ENCODE data around the gene WNT8B. TPM values are rescaled to one million over a fixed set of nuclear protein-coding genes. Genes with fewer than 3 reads are reported as not detected.

WNT8B gene
- total RNA-seq, 2 experiments from 2014 or later = 0.41 TPM; not detected in 1

DNA sequence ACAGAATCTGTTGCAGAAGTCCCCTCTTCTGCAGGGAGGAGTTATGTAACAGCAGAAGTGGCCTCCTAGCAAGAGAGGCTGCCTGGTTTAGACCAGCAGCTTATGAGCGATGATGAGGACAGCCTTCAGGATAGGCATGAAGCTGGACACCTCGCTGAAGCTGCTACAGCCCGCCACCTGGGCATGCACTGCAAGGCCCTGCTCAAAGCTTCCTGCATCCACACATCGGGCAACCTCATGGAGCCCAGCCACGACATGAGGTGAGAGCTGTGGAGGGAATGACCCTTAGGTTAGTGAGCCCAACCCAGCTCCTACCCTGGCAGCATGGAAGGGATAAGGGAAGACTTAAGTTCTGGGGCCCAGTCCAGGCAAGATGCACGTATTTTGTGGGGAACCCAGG lies 24.7 kb downstream of the WNT8B start:
- H3K27me3 Mint-ChIP-seq = no peaks in the 10 kb centered on the region
- no peaks in the 10 kb centered on the region for H3K9me3 Mint-ChIP-seq (ENCODE audit: low read depth)
- H3K27ac Mint-ChIP-seq = no peak overlapping the region
- ATAC-seq (no peak), DNase-seq (no peak)
- H3K4me3 Mint-ChIP-seq = no peak overlapping the region
- peaks cover 11% of the 10 kb centered on the region for H3K4me1 Mint-ChIP-seq
- CTCF ChIA-PET = interaction anchor here (0.6 to 10.3 kb wide), 3 partner anchors 9 to 25 kb away, joined by 3 to 363 read pairs (median 179); partner anchors contain the start of gene SEC31B
- H3K36me3 Mint-ChIP-seq = peaks cover 27% of the 10 kb centered on the region

DNA sequence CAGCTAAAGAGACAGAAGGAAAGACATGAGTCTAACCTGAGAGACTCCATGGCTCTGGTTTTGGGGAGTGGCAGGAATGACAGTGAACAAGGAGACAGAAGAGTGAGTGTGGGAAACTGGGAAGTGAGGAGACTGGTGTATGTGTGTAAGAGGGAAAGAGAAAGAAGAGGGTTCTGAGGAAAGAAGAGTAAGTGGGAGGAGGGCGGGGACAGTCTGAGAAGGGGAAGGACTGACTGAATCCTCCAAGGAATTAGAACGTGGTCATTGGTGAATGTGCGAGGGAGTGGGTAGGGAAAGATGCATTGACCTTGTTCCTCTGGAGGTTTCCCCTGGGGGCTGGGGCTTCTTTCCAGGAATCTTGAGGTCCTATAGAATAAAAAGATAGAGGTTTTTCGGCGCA lies 26.6 kb downstream of the WNT8B start:
- Mint-ChIP-seq H3K27me3 (no peaks in the 10 kb centered on the region), H3K36me3 (peaks cover 42% of the 10 kb centered on the region), H3K27ac (peak overlapping the region; percentile 3), H3K9me3 (ENCODE audit: low read depth) (no peaks in the 10 kb centered on the region), H3K4me1 (peaks cover 9% of the 10 kb centered on the region), H3K4me3 (no peak overlapping the region)
- CTCF ChIA-PET = interaction anchor here (10.0 to 10.3 kb wide), 2 partner anchors 7 to 23 kb away, joined by 179 to 363 read pairs; partner anchors contain the start of gene SEC31B
- no peak for ATAC-seq
- no peak for DNase-seq

DNA sequence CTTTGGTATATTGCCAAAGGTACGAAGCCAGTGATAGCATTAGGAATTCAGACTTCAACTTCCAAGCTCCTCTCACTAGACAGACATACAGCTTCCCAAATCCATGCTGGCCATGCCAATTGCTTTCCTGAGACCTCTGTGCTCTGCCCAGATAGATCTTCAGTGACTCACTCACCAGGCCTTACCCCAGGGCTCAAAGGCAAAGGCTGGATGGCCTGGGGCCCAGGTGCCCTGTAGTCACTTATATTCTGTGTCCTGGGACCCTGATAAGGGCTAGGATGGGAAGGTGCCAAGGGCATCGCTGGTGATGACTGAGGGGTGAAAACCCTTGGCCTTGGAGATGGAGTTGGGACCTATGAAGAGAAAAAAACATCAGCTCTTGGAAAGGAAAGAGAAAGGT lies 27.7 kb downstream of the WNT8B start:
- no peak for ATAC-seq
- H3K4me1 Mint-ChIP-seq = peaks cover 9% of the 10 kb centered on the region
- DNase-seq = no peak
- CTCF ChIA-PET = interaction anchor here (0.6 to 13.1 kb wide), 4 partner anchors 6 to 57 kb away, joined by 3 to 179 read pairs (median 3); no protein-coding TSS in a partner anchor
- no peaks in the 10 kb centered on the region for H3K27me3 Mint-ChIP-seq
- H3K9me3 Mint-ChIP-seq (ENCODE audit: low read depth) = no peaks in the 10 kb centered on the region
- peaks cover 48% of the 10 kb centered on the region for H3K36me3 Mint-ChIP-seq
- no peak overlapping the region for H3K27ac Mint-ChIP-seq
- H3K4me3 Mint-ChIP-seq = no peak overlapping the region

DNA sequence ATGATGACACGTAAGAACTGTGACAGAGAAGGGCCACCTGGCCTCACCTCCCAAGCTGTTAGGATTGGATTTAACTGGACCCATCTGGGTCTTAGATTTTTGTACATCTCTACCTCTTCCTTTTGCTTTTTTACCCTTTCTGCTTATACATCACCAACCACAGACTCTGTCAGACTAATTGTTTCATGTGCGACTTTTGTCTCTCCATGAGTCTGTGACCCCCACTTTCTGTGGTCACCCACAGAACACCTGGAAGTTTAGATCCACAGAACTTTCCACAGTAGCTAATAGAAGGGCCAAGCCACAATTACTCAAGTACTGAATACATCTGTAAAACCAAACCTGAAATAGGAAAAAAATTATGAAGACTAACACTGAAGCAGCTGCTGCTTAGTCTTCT lies 33.8 kb downstream of the WNT8B start:
- Mint-ChIP-seq H3K9me3 (ENCODE audit: low read depth) (no peaks in the 10 kb centered on the region), H3K27me3 (no peaks in the 10 kb centered on the region), H3K4me3 (no peak overlapping the region), H3K4me1 (peaks cover 57% of the 10 kb centered on the region), H3K36me3 (peaks cover 68% of the 10 kb centered on the region), H3K27ac (peak overlapping the region; percentile 24)
- DNase-seq = no peak
- no peak for ATAC-seq
- CTCF ChIA-PET = interaction anchor here (1.8 to 13.1 kb wide), 5 partner anchors 12 to 150 kb away, joined by 3 to 179 read pairs (median 29); partner anchors contain the start of gene SEC31B

DNA sequence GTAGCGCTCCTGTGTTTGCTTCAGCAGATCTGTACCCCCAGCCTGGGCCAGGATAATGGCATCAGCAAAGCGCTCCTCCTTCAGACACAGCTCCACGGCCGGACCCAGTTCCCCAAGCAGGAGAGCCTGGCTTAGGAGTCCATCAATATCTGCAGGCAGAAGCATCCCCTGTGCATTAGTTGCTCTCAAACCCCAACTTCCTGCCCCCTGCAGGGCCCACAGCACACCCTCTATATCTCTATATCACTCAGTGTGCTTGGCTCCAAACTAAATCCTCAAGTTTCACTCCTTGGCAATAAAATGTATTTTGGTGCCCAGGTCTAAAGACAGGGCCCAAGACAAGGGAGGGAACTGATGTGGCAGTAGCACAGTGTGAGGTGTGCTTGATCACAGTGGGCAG lies 35.2 kb downstream of the WNT8B start:
- Mint-ChIP-seq H3K36me3 (peaks cover 73% of the 10 kb centered on the region), H3K27me3 (no peaks in the 10 kb centered on the region), H3K4me1 (peaks cover 68% of the 10 kb centered on the region), H3K9me3 (ENCODE audit: low read depth) (no peaks in the 10 kb centered on the region), H3K4me3 (no peak overlapping the region), H3K27ac (peak overlapping the region; percentile 79)
- CTCF ChIA-PET = interaction anchor here (0.9 to 13.1 kb wide), 6 partner anchors 13 to 154 kb away, joined by 3 to 179 read pairs (median 19); partner anchors contain the start of gene SEC31B
- DNase-seq = peak; percentile 52
- ATAC-seq = peak; percentile 79

DNA sequence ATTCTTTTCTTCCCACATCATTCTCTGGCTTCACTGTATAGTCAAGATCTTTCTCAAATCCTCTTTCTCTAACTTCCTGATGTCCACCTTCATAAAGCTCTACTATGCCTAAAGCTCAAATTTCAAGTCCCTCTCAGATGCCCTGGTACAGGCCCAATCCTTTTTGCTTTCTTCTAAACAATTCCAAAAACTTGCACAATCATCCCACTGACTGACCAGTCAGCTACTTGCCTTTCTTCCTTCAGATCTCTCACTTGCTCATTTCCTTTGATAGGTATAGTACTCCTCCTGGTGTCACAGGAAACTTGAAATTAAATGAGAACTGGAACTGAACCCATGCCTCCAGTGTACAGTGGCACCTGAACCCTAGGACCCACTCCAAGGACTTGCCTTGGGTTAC lies 38.6 kb downstream of the WNT8B start:
- Mint-ChIP-seq H3K4me3 (no peak overlapping the region), H3K9me3 (ENCODE audit: low read depth) (no peaks in the 10 kb centered on the region), H3K4me1 (peaks cover 81% of the 10 kb centered on the region), H3K36me3 (peaks cover 74% of the 10 kb centered on the region), H3K27me3 (no peaks in the 10 kb centered on the region), H3K27ac (peak overlapping the region; percentile 1)
- CTCF ChIA-PET = interaction anchor here (1.0 to 13.1 kb wide), 3 partner anchors 10 to 35 kb away, joined by 3 to 179 read pairs (median 93); partner anchors contain the start of gene HIF1AN
- no peak for DNase-seq
- no peak for ATAC-seq

DNA sequence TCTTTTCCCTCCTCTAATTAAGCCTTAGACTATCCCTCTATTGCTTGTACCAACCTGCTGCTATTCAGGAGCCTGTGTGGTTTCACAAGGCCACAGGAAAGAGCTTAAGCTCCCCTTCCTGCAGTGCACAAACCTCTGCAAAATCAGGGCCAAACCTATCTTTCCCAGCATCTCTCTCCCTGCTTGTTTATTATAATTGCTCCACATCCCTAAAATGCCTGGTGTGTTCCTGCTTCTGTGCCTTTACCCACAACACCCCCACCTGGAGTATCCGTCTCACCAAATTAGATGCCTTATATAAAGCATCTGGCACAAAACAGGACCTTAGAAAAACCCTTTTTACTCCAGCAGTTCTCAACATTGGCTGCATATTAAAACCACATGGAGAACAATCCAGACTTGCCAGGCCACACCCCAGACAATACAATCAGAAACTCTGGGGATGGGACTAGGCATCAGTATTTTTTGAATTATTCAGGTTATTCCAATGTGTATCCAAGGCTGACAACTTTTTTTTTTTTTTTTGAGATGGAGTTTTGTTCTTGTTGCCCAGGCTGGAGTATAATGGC lies 40.2 kb downstream of the WNT8B start:
- Mint-ChIP-seq H3K27ac (peak overlapping the region; percentile 9), H3K4me3 (no peak overlapping the region), H3K36me3 (peaks cover 74% of the 10 kb centered on the region), H3K27me3 (no peaks in the 10 kb centered on the region), H3K9me3 (ENCODE audit: low read depth) (no peaks in the 10 kb centered on the region), H3K4me1 (peaks cover 81% of the 10 kb centered on the region)
- CTCF ChIA-PET = interaction anchor here (2.8 to 13.1 kb wide), 2 partner anchors 16 to 19 kb away, joined by 13 to 179 read pairs; no protein-coding TSS in a partner anchor
- ATAC-seq (no peak), DNase-seq (no peak)

DNA sequence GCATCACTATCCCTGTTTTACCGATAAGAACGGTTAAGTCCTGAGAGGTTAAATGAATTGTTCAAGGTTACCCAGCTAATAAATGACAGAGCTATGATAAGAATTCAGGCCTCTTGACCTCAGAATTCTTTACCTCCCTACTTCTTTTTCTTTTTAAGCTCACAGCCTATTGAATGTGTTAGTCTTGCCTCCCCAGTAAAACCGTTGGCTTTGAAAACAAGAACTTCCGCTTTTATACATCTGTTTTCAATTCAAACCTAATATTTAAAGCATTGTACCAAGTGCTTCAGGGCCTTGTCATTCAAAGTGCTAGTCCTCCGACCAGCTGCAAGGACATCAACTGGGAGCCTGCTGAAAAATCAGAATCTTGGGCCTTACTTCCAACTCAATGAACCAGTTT lies 41.3 kb downstream of the WNT8B start:
- Mint-ChIP-seq H3K27me3 (no peaks in the 10 kb centered on the region), H3K4me3 (no peak overlapping the region), H3K36me3 (peaks cover 70% of the 10 kb centered on the region), H3K4me1 (peaks cover 81% of the 10 kb centered on the region), H3K27ac (peak overlapping the region; percentile 6), H3K9me3 (ENCODE audit: low read depth) (no peaks in the 10 kb centered on the region)
- ATAC-seq = no peak
- CTCF ChIA-PET = interaction anchor here (1.3 to 20.2 kb wide), 5 partner anchors 10 to 72 kb away, joined by 4 to 363 read pairs (median 13); no protein-coding TSS in a partner anchor
- DNase-seq = no peak

DNA sequence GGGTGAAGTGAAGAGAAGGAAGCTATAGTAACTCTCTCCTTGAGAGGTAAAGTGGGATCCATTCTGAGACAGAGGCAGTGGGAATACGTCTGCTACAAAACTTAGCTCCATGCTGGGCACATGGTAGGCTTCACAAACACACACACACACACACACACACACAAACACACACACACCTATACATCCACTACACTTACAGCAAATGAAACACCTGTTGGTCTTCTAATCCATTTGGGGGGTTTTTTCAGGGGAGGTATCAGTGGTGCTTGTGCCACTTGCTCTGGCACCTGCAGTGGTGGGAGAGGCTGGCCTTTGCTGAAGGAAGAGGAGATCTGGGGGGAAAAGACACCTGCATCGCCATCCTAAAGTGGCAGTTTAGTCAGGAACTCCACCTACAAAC lies 42.4 kb downstream of the WNT8B start:
- DNase-seq (no peak), ATAC-seq (no peak)
- peaks cover 59% of the 10 kb centered on the region for H3K36me3 Mint-ChIP-seq
- no peaks in the 10 kb centered on the region for H3K27me3 Mint-ChIP-seq
- no peaks in the 10 kb centered on the region for H3K9me3 Mint-ChIP-seq (ENCODE audit: low read depth)
- CTCF ChIA-PET = interaction anchor here (1.3 to 20.2 kb wide), 5 partner anchors 11 to 73 kb away, joined by 4 to 363 read pairs (median 13); no protein-coding TSS in a partner anchor
- peaks cover 81% of the 10 kb centered on the region for H3K4me1 Mint-ChIP-seq
- peak overlapping the region; percentile 97 for H3K27ac Mint-ChIP-seq
- no peak overlapping the region for H3K4me3 Mint-ChIP-seq

DNA sequence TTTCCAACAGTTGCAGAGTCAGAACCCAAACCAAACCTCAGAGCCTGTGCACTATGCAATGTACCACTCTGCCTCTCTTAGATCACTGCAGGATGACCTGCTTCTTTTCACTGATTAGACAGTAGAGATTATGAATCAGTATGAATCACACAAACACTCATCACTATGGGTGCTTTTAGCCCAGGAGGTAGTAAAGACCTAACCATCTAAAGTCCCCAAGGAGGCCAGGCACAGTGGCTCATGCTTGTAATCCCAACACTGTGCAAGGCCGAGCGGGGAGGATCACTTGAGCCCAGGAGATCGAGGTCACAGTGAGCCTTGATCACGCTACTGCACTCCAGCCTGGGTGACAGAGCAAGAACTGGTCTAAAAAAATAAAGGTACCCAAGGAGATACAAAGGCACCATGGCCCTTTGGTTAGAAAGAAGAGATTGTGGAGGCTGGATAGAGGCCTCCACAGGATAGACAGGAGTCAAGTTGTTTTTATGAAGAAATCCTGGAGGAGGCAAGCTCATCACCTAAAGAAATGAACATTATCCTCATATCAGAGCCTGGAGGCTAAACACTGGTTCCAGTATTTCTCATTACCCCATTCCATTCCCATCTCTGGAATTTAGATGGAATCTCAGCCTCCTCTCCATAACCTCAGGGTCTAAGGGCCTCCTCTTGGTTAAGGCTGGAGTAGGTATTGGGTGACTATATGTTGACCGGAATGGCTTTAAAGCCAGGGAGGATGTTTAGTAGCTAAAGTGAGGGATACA lies 44.0 kb downstream of the WNT8B start:
- peaks cover 53% of the 10 kb centered on the region for H3K36me3 Mint-ChIP-seq
- peak; percentile 60 for DNase-seq

DNA sequence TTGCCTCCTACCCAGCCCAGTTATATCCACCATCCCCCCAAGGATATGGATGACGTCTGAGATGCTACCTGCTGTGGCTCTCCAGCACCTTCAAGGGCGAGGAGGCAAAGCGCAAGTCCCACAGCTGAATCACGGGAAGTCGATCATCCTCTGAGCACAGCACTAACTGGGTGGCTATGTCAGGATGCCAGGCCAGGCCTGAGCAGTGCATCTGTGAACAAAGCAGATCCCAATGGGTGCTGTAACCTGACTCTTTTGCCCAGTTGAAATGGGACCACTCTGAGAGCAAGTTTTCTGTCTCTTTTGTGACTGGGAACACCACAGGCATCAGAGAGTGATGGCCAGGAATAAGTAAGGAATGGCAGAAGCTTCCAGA lies 44.5 kb downstream of the WNT8B start:
- Mint-ChIP-seq H3K27me3 (no peaks in the 10 kb centered on the region), H3K4me1 (peaks cover 91% of the 10 kb centered on the region), H3K27ac (peak overlapping the region; percentile 97), H3K36me3 (peaks cover 51% of the 10 kb centered on the region), H3K4me3 (peak overlapping the region; percentile 74), H3K9me3 (ENCODE audit: low read depth) (no peaks in the 10 kb centered on the region)
- ATAC-seq = no peak
- DNase-seq = no peak
- CTCF ChIA-PET = interaction anchor here (0.7 to 20.2 kb wide), 11 partner anchors 10 to 164 kb away, joined by 3 to 363 read pairs (median 32); partner anchors contain the start of genes HIF1AN and SCD

More for the DNA sequence above, 44.0 kb downstream of the WNT8B start:
- Mint-ChIP-seq H3K4me3 (peak overlapping the region; percentile 74), H3K27ac (peak overlapping the region; percentile 97), H3K9me3 (ENCODE audit: low read depth) (no peaks in the 10 kb centered on the region), H3K4me1 (peaks cover 88% of the 10 kb centered on the region), H3K27me3 (no peaks in the 10 kb centered on the region)
- ATAC-seq = peak; percentile 9
- CTCF ChIA-PET = interaction anchor here (0.7 to 20.2 kb wide), 10 partner anchors 10 to 164 kb away, joined by 3 to 363 read pairs (median 60); partner anchors contain the start of genes HIF1AN and SCD

DNA sequence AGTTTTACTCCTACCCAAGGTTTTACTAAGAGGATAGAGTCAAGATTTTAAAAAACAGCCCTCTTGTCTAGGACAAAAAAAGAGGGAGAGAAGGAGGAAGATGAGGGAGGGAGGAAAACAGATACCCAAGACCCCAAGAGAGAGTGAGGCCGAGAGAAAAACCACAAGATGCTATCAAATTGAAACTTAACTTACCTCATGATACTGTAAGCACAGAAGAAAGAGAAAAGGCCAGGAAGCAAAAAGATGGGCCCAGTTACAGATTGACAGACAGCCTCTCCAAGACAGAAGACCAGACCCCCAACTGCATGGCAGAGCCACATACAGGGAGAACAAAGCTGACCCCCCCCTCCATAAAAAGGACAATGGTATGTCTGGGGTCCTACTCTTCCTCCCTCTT lies 45.5 kb downstream of the WNT8B start:
- Mint-ChIP-seq H3K4me1 (peaks cover 92% of the 10 kb centered on the region), H3K27me3 (no peaks in the 10 kb centered on the region), H3K9me3 (ENCODE audit: low read depth) (no peaks in the 10 kb centered on the region), H3K36me3 (peaks cover 49% of the 10 kb centered on the region), H3K4me3 (peak overlapping the region; percentile 74), H3K27ac (peak overlapping the region; percentile 97)
- CTCF ChIA-PET = interaction anchor here (0.7 to 20.2 kb wide), 21 partner anchors 10 to 174 kb away, joined by 3 to 363 read pairs (median 5); partner anchors contain the start of genes HIF1AN and SCD
- DNase-seq (no peak), ATAC-seq (no peak)

DNA sequence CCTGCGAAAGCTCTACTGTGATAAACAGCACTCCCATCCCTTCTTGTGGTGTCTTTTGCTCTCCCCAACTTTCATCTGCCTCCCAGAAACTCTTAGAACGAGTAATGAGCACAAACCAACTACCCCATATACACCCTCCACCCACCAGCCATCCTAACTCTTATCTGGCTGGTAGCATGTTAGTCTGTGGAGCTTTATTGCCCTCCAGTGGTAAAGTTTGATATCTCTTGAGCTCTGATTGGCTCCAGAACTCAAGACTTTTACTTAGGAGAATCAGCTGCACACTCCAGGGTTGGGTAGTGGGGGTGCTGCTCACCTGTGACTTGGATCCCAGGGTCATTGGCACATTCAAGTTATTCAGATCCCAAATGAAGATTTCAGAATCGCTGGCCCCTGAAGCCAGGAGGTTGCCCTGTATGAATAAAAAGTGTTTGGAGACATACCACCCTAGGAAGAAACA lies 45.9 kb downstream of the WNT8B start:
- peaks cover 90% of the 10 kb centered on the region for H3K4me1 Mint-ChIP-seq
- no peaks in the 10 kb centered on the region for H3K9me3 Mint-ChIP-seq (ENCODE audit: low read depth)
- DNase-seq = peak; percentile 74
- H3K27me3 Mint-ChIP-seq = no peaks in the 10 kb centered on the region
- peaks cover 48% of the 10 kb centered on the region for H3K36me3 Mint-ChIP-seq
- CTCF ChIA-PET = interaction anchor here (0.7 to 20.2 kb wide), 24 partner anchors 10 to 403 kb away, joined by 3 to 363 read pairs (median 5); partner anchors contain the start of genes HIF1AN and SCD
- H3K27ac Mint-ChIP-seq = peak overlapping the region; percentile 97
- peak overlapping the region; percentile 74 for H3K4me3 Mint-ChIP-seq
- ATAC-seq = peak; percentile 65

All from activated CD8-positive, alpha-beta memory T cell treated with anti-CD3 and anti-CD28 coated beads, Interleukin-2, amount 10 ng/mL, durations not matched to agents 7 days and 5 days (primary cell).